HepG2 (cell line): ENCODE data around the gene NINL. TPM values are rescaled to one million over a fixed set of nuclear protein-coding genes. Genes with fewer than 3 reads are reported as not detected.

ENCODE experiments used
- ATF5 ChIP-seq: sonication (generic); formaldehyde crosslinking; IDR thresholded peaks from 2 replicates; pipeline ENCODE4 v1.4.0; 2020; ENCODE audit warnings: mild to moderate bottlenecking, low read depth, missing genetic modification reagents
- BATF2 ChIP-seq: sonication (generic); formaldehyde crosslinking; IDR thresholded peaks from 2 replicates; pipeline ENCODE4 v1.8.0; 2022; ENCODE audit warnings: mild to moderate bottlenecking, missing genetic modification reagents, moderate library complexity
- FOXA3 ChIP-seq: IDR thresholded peaks from 2 replicates; pipeline ENCODE4 v1.6.1; 2016; ENCODE audit warnings: missing genetic modification reagents, missing compliant biosample characterization
- FOXK1 ChIP-seq: sonication (generic); formaldehyde crosslinking; IDR thresholded peaks from 2 replicates; pipeline ENCODE4 v1.4.0; 2020; ENCODE audit warnings: low read depth, missing genetic modification reagents, borderline replicate concordance
- GABPB1 ChIP-seq: IDR thresholded peaks from 2 replicates; pipeline ENCODE4 v1.6.1; 2016; ENCODE audit warnings: mild to moderate bottlenecking, missing genetic modification reagents, moderate library complexity, missing compliant biosample characterization
- HMGXB4 ChIP-seq, 2 experiments: sonication (generic) in 1 of 2; formaldehyde crosslinking in 1 of 2; IDR thresholded peaks; 2 replicates each; pipeline versions ENCODE4 v1.4.0 to v1.6.1; 2018 to 2020; ENCODE audit warnings: missing genetic modification reagents in 2 of 2, borderline replicate concordance in 1 of 2, low read depth in 1 of 2, mild to moderate bottlenecking in 1 of 2, missing biosample characterization in 1 of 2
- ISX ChIP-seq: sonication (generic); formaldehyde crosslinking; conservative IDR thresholded peaks from 2 replicates; pipeline ENCODE4 v1.5.0; 2020; ENCODE audit warnings: missing genetic modification reagents
- JARID2 ChIP-seq: sonication (generic); formaldehyde crosslinking; IDR thresholded peaks from 2 replicates; pipeline ENCODE4 v1.8.1; 2023; ENCODE audit warnings: missing genetic modification reagents, inconsistent platforms; ENCODE audit not compliant: insufficient replicate concordance
- KLF9 ChIP-seq: IDR thresholded peaks from 2 replicates; pipeline ENCODE4 v1.6.1; 2016; ENCODE audit warnings: low read depth
- MZF1 ChIP-seq: sonication (generic); formaldehyde crosslinking; IDR thresholded peaks from 2 replicates; pipeline ENCODE4 v1.8.1; 2023; ENCODE audit warnings: mild to moderate bottlenecking, missing genetic modification reagents, borderline replicate concordance
- PHF8 ChIP-seq: sonication (generic); formaldehyde crosslinking; IDR thresholded peaks from 2 replicates; pipeline ENCODE4 v1.5.0; 2020; ENCODE audit warnings: missing genetic modification reagents
- PTBP1 ChIP-seq: fragments of 200-400 bp; formaldehyde crosslinking; IDR thresholded peaks from 2 replicates; pipeline ENCODE4 v1.6.1; 2018; ENCODE audit warnings: low read length, low read depth; ENCODE audit not compliant: poor library complexity, severe bottlenecking
- SP5 ChIP-seq: IDR thresholded peaks from 2 replicates; pipeline ENCODE4 v1.6.1; 2016; ENCODE audit warnings: low read depth, borderline replicate concordance
- TEAD2 ChIP-seq: sonication (generic); formaldehyde crosslinking; IDR thresholded peaks from 2 replicates; pipeline ENCODE4 v1.9.0; 2021; ENCODE audit warnings: missing genetic modification reagents
- WIZ ChIP-seq: sonication (generic); formaldehyde crosslinking; IDR thresholded peaks from 2 replicates; pipeline ENCODE4 v1.5.1; 2020; ENCODE audit warnings: mild to moderate bottlenecking, missing genetic modification reagents
- ZBTB3 ChIP-seq: sonication (generic); formaldehyde crosslinking; IDR thresholded peaks from 2 replicates; pipeline ENCODE4 v1.4.0; 2020; ENCODE audit warnings: low read depth, mild to moderate bottlenecking, moderate library complexity, missing genetic modification reagents, borderline replicate concordance
- ZNF530 ChIP-seq: sonication (generic); formaldehyde crosslinking; IDR thresholded peaks from 2 replicates; pipeline ENCODE4 v1.5.0; 2020; ENCODE audit warnings: low read depth, mild to moderate bottlenecking, missing genetic modification reagents
- ZNF639 ChIP-seq: conservative IDR thresholded peaks from 2 replicates; pipeline ENCODE4 v1.6.1; 2018; ENCODE audit warnings: missing genetic modification reagents
- ZNF670 ChIP-seq: sonication (generic); formaldehyde crosslinking; IDR thresholded peaks from 2 replicates; pipeline ENCODE4 v1.8.0; 2022; ENCODE audit warnings: mild to moderate bottlenecking, missing genetic modification reagents, borderline replicate concordance
- ZNF710 ChIP-seq: sonication (generic); formaldehyde crosslinking; IDR thresholded peaks from 2 replicates; pipeline ENCODE4 v1.5.0; 2020; ENCODE audit warnings: mild to moderate bottlenecking, missing genetic modification reagents, borderline replicate concordance
- ZNF775 ChIP-seq: sonication (generic); formaldehyde crosslinking; IDR thresholded peaks from 2 replicates; pipeline ENCODE4 v1.4.0; 2020; ENCODE audit warnings: missing genetic modification reagents, mild to moderate bottlenecking, moderate library complexity, borderline replicate concordance
- ZSCAN12 ChIP-seq: sonication (generic); formaldehyde crosslinking; IDR thresholded peaks from 2 replicates; pipeline ENCODE4 v1.9.0; 2021; ENCODE audit warnings: mild to moderate bottlenecking, missing genetic modification reagents
- polyA plus RNA-seq, 8 experiments: library from polyadenylated mRNA; depleted of rRNA in 3 of 8; stranded (reverse) in 7 of 8; unstranded in 1 of 8; fragments of >200 nt; fragmentation: Illumina TruSeq in 4 of 8; extraction: Trizol in 4 of 8; gene quantifications; 2 replicates each; pipeline versions ENCODE4 v1.2.1 to v1.2.3, GENCODE V29; 2011 to 2016; ENCODE audit warnings: low read depth in 4 of 8, missing spikeins in 1 of 8, mixed read lengths in 1 of 8; ENCODE audit not compliant: insufficient read depth in 1 of 8
- total RNA-seq, 5 experiments: library from RNA; depleted of rRNA; stranded (reverse); fragments of >200 nt; fragmentation: Illumina TruSeq; extraction: Trizol; gene quantifications; 2 replicates each; pipeline ENCODE4 v1.2.3, GENCODE V29; 2016; ENCODE audit warnings: low read depth in 1 of 5

The NINL gene
- total and polyA plus RNA-seq, 2 of the 13 experiments (the other 11 are each of a cell fraction or from before 2014, with no cell fraction given), result 32.3 to 34.3 TPM

- peak; percentile 84 for TF ChIP-seq ZNF639
- TF ChIP-seq ISX (CRISPR knock-in tag), result peak; percentile 64
- no peak; the same call in 1 of the 2 replicates for TF ChIP-seq FOXK1 (CRISPR knock-in tag)
- peak; percentile 90 for TF ChIP-seq TEAD2 (CRISPR knock-in tag)
- no peak for TF ChIP-seq MZF1 (CRISPR knock-in tag)
- 0 out of 2 replicates have a peak, but pooled peaks have one; percentile 7 for TF ChIP-seq SP5 (CRISPR knock-in tag)
- 0 out of 2 replicates have a peak, but pooled peaks have one; percentile 50 for TF ChIP-seq ZBTB3 (CRISPR knock-in tag)
- peak in 1 of 2 experiments; percentile 86; a peak in 2 of 4 replicates for TF ChIP-seq HMGXB4 (CRISPR knock-in tag; IDR thresholded peaks at IDR 0.05; ENCODE audit: borderline replicate concordance in 1 of 2, low read depth in 1 of 2)
- peak; percentile 96 for TF ChIP-seq ZSCAN12
- TF ChIP-seq KLF9 (CRISPR knock-in tag), result no peak
- TF ChIP-seq ATF5 (CRISPR knock-in tag), result no peak; the same call in 1 of the 2 replicates
- no peak for TF ChIP-seq BATF2
- TF ChIP-seq GABPB1 (CRISPR knock-in tag), result peak; percentile 91
- TF ChIP-seq JARID2 (CRISPR knock-in tag), result peak; percentile 85
- TF ChIP-seq PTBP1, result no peak
- peak; percentile 23 for TF ChIP-seq FOXA3 (CRISPR knock-in tag)
- no peak for TF ChIP-seq ZNF670
- no peak for TF ChIP-seq WIZ (CRISPR knock-in tag)
- TF ChIP-seq ZNF775 (CRISPR knock-in tag), result no peak; the same call in 1 of the 2 replicates
- TF ChIP-seq ZNF530 (CRISPR knock-in tag), result no peak
- TF ChIP-seq ZNF710, result no peak
- peak; percentile 87 for TF ChIP-seq PHF8 (CRISPR knock-in tag)
These were observed at the start of gene NINL (continued) for GRCh38 chr20:25584905-25585704.
